Measurements from ENCODE around the gene NTN1.

GRCh38 chr17:9178319-9178718 is 157.0 kb downstream of the NTN1 start:
- TF ChIP-seq EZH2phosphoT487 (IDR thresholded peaks at IDR 0.05; ENCODE audit: insufficient read depth, low read depth): no peak
- TF ChIP-seq EZH2 (IDR thresholded peaks at IDR 0.05; ENCODE audit: insufficient read depth, poor library complexity, severe bottlenecking): no peak
